H1 (cell line): ENCODE data around the gene GMPR2. TPM values are rescaled to one million over a fixed set of nuclear protein-coding genes. Genes with fewer than 3 reads are reported as not detected.
A peak's percentile ranks its signal among the peaks of the same experiment; 100 is the strongest.

Experiments
- CTCF ChIA-PET: fragments of 300-600 bp; sonication (Branson Sonifier 250); formaldehyde crosslinking; loops from one replicate; lab custom pipeline; 2021; ENCODE audit not compliant: partially characterized antibody; lab: Charles Lee
- POLR2A ChIA-PET: fragments of 300-600 bp; sonication (Branson Sonifier 250); formaldehyde crosslinking; loops from one replicate; lab custom pipeline; 2021; ENCODE audit warnings: inconsistent platforms; ENCODE audit not compliant: partially characterized antibody; lab: Charles Lee
- DNase-seq, 2 experiments: peaks; one replicate each; pipeline versions ENCODE4 v3.0.0 to v3.0.0-alpha.2; 2010 to 2022; ENCODE audit warnings: low spot score in 2 of 2, low read depth in 1 of 2, mixed read lengths in 1 of 2
- FAIRE-seq: peaks from 2 replicates; lab custom pipeline; 2011; peaks lifted over from hg19 to GRCh38; lab: Jason Lieb, UNC
- H2AFZ ChIP-seq: 2 replicates; pipeline ENCODE4 v1.8.1; 2012; ENCODE audit warnings: low read length, inconsistent platforms
- H2AK5ac ChIP-seq: 2 replicates; pipeline ENCODE4 v1.6.1; 2013; ENCODE audit warnings: low read depth, low read length
- H2BK120ac ChIP-seq: replicated peaks from 2 replicates; pipeline ENCODE3; 2013; ENCODE audit warnings: low read depth, low read length, inconsistent platforms
- H2BK12ac ChIP-seq: 2 replicates; pipeline ENCODE4 v1.6.1; 2013; ENCODE audit warnings: low read depth, low read length
- H2BK15ac ChIP-seq: 2 replicates; pipeline ENCODE4 v1.6.1; 2013; ENCODE audit warnings: low read length
- H2BK20ac ChIP-seq: 2 replicates; pipeline ENCODE4 v1.6.1; 2013; ENCODE audit warnings: low read length
- H2BK5ac ChIP-seq: 2 replicates; pipeline ENCODE4 v1.6.1; 2013; ENCODE audit warnings: low read depth, low read length
- H3K14ac ChIP-seq: 2 replicates; pipeline ENCODE4 v1.6.1; 2013; ENCODE audit warnings: inconsistent platforms; ENCODE audit not compliant: insufficient read length
- H3K18ac ChIP-seq: 2 replicates; pipeline ENCODE4 v1.6.1; 2013; ENCODE audit warnings: low read length; ENCODE audit errors: extremely low read depth
- H3K23ac ChIP-seq: 2 replicates; pipeline ENCODE4 v1.6.1; 2013; ENCODE audit warnings: inconsistent platforms; ENCODE audit not compliant: insufficient read length
- H3K23me2 ChIP-seq: 2 replicates; pipeline ENCODE4 v1.6.1; 2013; ENCODE audit warnings: low read depth, low read length
- H3K27ac ChIP-seq: 2 replicates; pipeline ENCODE4 v1.6.1; 2011; ENCODE audit warnings: low read depth, low read length, inconsistent platforms
- H3K27me3 ChIP-seq, 4 experiments: replicated peaks in 1 of 4; 1 replicate in 1 of 4; 2 replicates in 3 of 4; pipeline versions ENCODE4 v1.6.1 to v1.8.1; 2011 to 2013; ENCODE audit warnings: low read length in 3 of 4, mild to moderate bottlenecking in 3 of 4, inconsistent platforms in 2 of 4, mixed read lengths in 2 of 4, moderate library complexity in 1 of 4; ENCODE audit not compliant: control insufficient read depth in 3 of 4, insufficient read depth in 3 of 4; ENCODE audit errors: extremely low read depth in 1 of 4
- H3K36me3 ChIP-seq, 4 experiments: 2 replicates each; pipeline versions ENCODE4 v1.6.1 to v1.8.1; 2011 to 2013; ENCODE audit warnings: mild to moderate bottlenecking in 4 of 4, low read length in 3 of 4, moderate library complexity in 2 of 4, control low read depth in 1 of 4, inconsistent platforms in 1 of 4; ENCODE audit not compliant: insufficient read depth in 4 of 4, control insufficient read depth in 2 of 4
- H3K4ac ChIP-seq: replicated peaks from 2 replicates; pipeline ENCODE3; 2013; ENCODE audit warnings: low read length, low read depth, mixed read lengths, inconsistent platforms; ENCODE audit not compliant: insufficient read length
- H3K4me1 ChIP-seq, 4 experiments: replicated peaks in 1 of 4; 1 replicate in 1 of 4; 2 replicates in 3 of 4; pipeline versions ENCODE4 v1.6.1 to v1.8.1; 2011 to 2013; ENCODE audit warnings: low read length in 3 of 4, inconsistent platforms in 2 of 4, mixed read lengths in 1 of 4; ENCODE audit not compliant: insufficient read depth in 4 of 4, control insufficient read depth in 3 of 4
- H3K4me2 ChIP-seq, 2 experiments: 2 replicates each; pipeline versions ENCODE4 v1.6.1 to v1.8.1; 2011 to 2013; ENCODE audit warnings: low read depth in 2 of 2, low read length in 2 of 2, control low read depth in 1 of 2, inconsistent platforms in 1 of 2, mild to moderate bottlenecking in 1 of 2; ENCODE audit not compliant: insufficient read depth in 1 of 2
- H3K4me3 ChIP-seq, 4 experiments: fragments of 200-600, 300-600 bp in 1 of 4; sonication (generic), shearing (Covaris generic), sonication (Bioruptor Twin) in 1 of 4; 2 replicates each; pipeline versions ENCODE4 v1.5.1 to v1.8.1; 2011 to 2016; ENCODE audit warnings: low read length in 4 of 4, low read depth in 3 of 4, control low read depth in 2 of 4, inconsistent platforms in 2 of 4, mild to moderate bottlenecking in 2 of 4, mixed read lengths in 1 of 4, moderate library complexity in 1 of 4; ENCODE audit not compliant: insufficient read depth in 2 of 4; ENCODE audit errors: extremely low read depth in 1 of 4
- H3K56ac ChIP-seq: replicated peaks from 2 replicates; pipeline ENCODE3; 2013; ENCODE audit warnings: low read depth, mild to moderate bottlenecking, mixed read lengths, low read length, inconsistent platforms; ENCODE audit not compliant: insufficient read length
- H3K79me1 ChIP-seq: 2 replicates; pipeline ENCODE4 v1.6.1; 2013; ENCODE audit warnings: low read depth, low read length, control low read depth
- H3K79me2 ChIP-seq, 2 experiments: 2 replicates each; pipeline versions ENCODE4 v1.6.1 to v1.8.1; 2012 to 2013; ENCODE audit warnings: low read length in 2 of 2, mild to moderate bottlenecking in 2 of 2, inconsistent platforms in 1 of 2; ENCODE audit not compliant: insufficient read depth in 2 of 2, control insufficient read depth in 1 of 2
- H3K9ac ChIP-seq, 4 experiments: replicated peaks in 1 of 4; 1 replicate in 1 of 4; 2 replicates in 3 of 4; pipeline versions ENCODE4 v1.6.1 to v1.8.1; 2011 to 2013; ENCODE audit warnings: low read depth in 3 of 4, low read length in 3 of 4, control low read depth in 2 of 4, mild to moderate bottlenecking in 2 of 4, moderate library complexity in 2 of 4, inconsistent platforms in 1 of 4; ENCODE audit errors: extremely low read depth in 1 of 4
- H3K9me3 ChIP-seq, 2 experiments: 2 replicates each; pipeline versions ENCODE4 v1.6.1 to v1.8.1; 2012 to 2013; ENCODE audit warnings: mild to moderate bottlenecking in 2 of 2, moderate library complexity in 2 of 2, control low read depth in 1 of 2, inconsistent platforms in 1 of 2, low read depth in 1 of 2, low read length in 1 of 2, mixed read lengths in 1 of 2; ENCODE audit not compliant: insufficient read depth in 2 of 2
- H4K20me1 ChIP-seq, 2 experiments: replicated peaks in 1 of 2; 2 replicates each; pipeline versions ENCODE3 to v1.8.1; 2011 to 2013; ENCODE audit warnings: inconsistent platforms in 2 of 2, low read length in 2 of 2, mild to moderate bottlenecking in 1 of 2; ENCODE audit not compliant: insufficient read depth in 2 of 2, control insufficient read depth in 1 of 2
- H4K5ac ChIP-seq: 2 replicates; pipeline ENCODE4 v1.6.1; 2013; ENCODE audit warnings: low read length, low read depth, mixed read lengths, inconsistent platforms; ENCODE audit not compliant: insufficient read length
- H4K8ac ChIP-seq: 2 replicates; pipeline ENCODE4 v1.8.0; 2013; ENCODE audit warnings: mild to moderate bottlenecking, moderate library complexity, low read length, inconsistent platforms; ENCODE audit not compliant: insufficient read depth; ENCODE audit errors: extremely low read depth
- H4K91ac ChIP-seq: replicated peaks from 2 replicates; pipeline ENCODE3; 2013; ENCODE audit warnings: low read length, mixed read lengths, inconsistent platforms; ENCODE audit not compliant: insufficient read length
- JUND ChIP-seq: IDR thresholded peaks from 2 replicates; pipeline ENCODE4 v1.6.1; 2011; ENCODE audit warnings: mild to moderate bottlenecking, improper control_type of control experiment, low read length
- KDM4A ChIP-seq: IDR thresholded peaks from one replicate; pipeline ENCODE4 v1.7.1; 2012; ENCODE audit warnings: low read depth, mild to moderate bottlenecking, moderate library complexity, low read length, inconsistent platforms; ENCODE audit not compliant: severe bottlenecking
- WGBS, 2 experiments: shearing (Covaris generic) in 1 of 2; methylation state at CpG; one replicate each; pipeline versions ENCODE4 v1.1.6 to v1.1.7; 2013 to 2015; ENCODE audit warnings: low lambda C conversion rate in 2 of 2, mixed read lengths in 2 of 2, inconsistent platforms in 1 of 2, low coverage in 1 of 2, missing lambda C conversion rate in 1 of 2; ENCODE audit not compliant: insufficient replicate concordance in 2 of 2, insufficient coverage in 1 of 2, insufficient read length in 1 of 2; ENCODE audit errors: extremely low coverage in 1 of 2, missing lambda C conversion rate in 1 of 2; 5-methylcytosine and 5-hydroxymethylcytosine counted together
- polyA plus RNA-seq, 7 experiments: library from polyadenylated mRNA; depleted of rRNA in 3 of 7; stranded (reverse) in 5 of 7; unstranded in 2 of 7; fragments of >200 nt in 5 of 7; fragments of 200-250 nt in 2 of 7; gene quantifications; 1 replicate in 5 of 7; 2 replicates in 1 of 7; 4 replicates in 1 of 7; pipeline versions ENCODE4 v1.2.1 to v1.2.3, GENCODE V29; 2011 to 2013; ENCODE audit warnings: missing spikeins in 2 of 7, mixed read lengths in 2 of 7
- total RNA-seq: library from RNA; stranded (reverse); fragmentation: NEBNext Ultra II Directional; extraction: Animal tissue kit (Norgen Biotek cat#: 25700); gene quantifications from 2 replicates; pipeline ENCODE4 v1.2.1, GENCODE V29; 2021

Gene GMPR2
- total and polyA plus RNA-seq, 2 of the 8 experiments (the other 6 are each of a cell fraction or from before 2014, with no cell fraction given): 61.6 to 85.3 TPM

DNA sequence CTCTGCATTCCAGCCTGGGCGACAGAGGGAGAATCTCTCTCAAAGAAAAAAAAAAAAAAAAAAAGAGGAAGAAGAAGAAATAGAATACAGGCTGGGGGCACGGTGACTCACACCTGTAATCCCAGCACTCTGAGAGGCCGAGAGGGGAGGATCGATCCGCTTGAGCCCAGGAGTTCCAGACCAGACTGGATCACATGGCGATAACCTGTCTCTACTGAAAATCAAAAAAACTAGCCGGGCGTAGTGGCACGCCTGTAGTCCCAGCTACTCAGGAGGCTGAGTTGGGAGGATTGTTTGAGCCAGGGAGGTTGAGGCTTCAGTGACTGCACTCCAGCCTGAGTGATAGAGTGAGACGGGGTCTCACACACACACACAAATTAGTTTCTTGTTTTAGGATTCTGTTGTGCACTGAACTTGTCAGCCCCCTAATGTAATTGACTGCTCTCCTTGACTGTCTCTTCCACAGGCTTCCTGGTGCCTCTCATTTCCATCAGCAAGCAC is 10.7 kb downstream of the GMPR2 start:
- no peaks in the 10 kb centered on the region for H3K9me3 ChIP-seq
- peak overlapping the region; percentile 80 to 97 (median 92); a peak in 6 of 8 replicates for H3K4me3 ChIP-seq
- H2BK120ac ChIP-seq: no peak overlapping the region
- 92% methylated on average over 8 of the region's 10 CpGs; no CpG with 5 or more reads in 1 of the 2 experiments for WGBS, 2 experiments
- H3K27ac ChIP-seq: no peak overlapping the region
- peak overlapping the region; percentile 84 to 87 for H3K4me2 ChIP-seq
- peaks cover 8% of the 10 kb centered on the region; the same call in 1 of the 2 replicates for H3K23me2 ChIP-seq
- H3K4me1 ChIP-seq: peaks cover 0 to 5% (median 2%) of the 10 kb centered on the region in 4 experiments; a peak in 4 of 7 replicates
- no peaks in the 10 kb centered on the region; the same call in 1 of the 2 replicates for H3K79me1 ChIP-seq
- H2BK15ac ChIP-seq: 0 out of 2 replicates have a peak overlapping the region, but pooled peaks have one; percentile 2
- no peaks in the 10 kb centered on the region for H3K27me3 ChIP-seq
- peaks cover 11 to 25% (median 22%) of the 10 kb centered on the region in 4 experiments for H3K36me3 ChIP-seq
- H2AFZ ChIP-seq: no peak overlapping the region
- peak overlapping the region in 1 of 4 experiments; percentile 15; a peak in 2 of 7 replicates for H3K9ac ChIP-seq
- H3K4ac ChIP-seq: no peak overlapping the region
- FAIRE-seq (no peak), DNase-seq (no peak)
- no peak overlapping the region for H3K56ac ChIP-seq
- no peak overlapping the region for H2BK20ac ChIP-seq
- H2AK5ac ChIP-seq: no peak overlapping the region
- no peak overlapping the region for H3K18ac ChIP-seq
- no peak overlapping the region for H3K14ac ChIP-seq
- no peak for TF ChIP-seq KDM4A
- peak; percentile 39; the same call in 1 of the 2 replicates for TF ChIP-seq JUND
- H4K8ac ChIP-seq: no peak overlapping the region
- POLR2A ChIA-PET: interaction anchor here (0.6 to 3.7 kb wide), 20 partner anchors 9 to 192 kb away, joined by 3 to 50 read pairs (median 4); partner anchors contain the start of genes CIDEB, DHRS1, IRF9 and NOP9
- 0 out of 2 replicates have a peak overlapping the region, but pooled peaks have one; percentile 26 for H2BK5ac ChIP-seq
- CTCF ChIA-PET: interaction anchor here (0.6 to 9.4 kb wide), 31 partner anchors 10 to 240 kb away, joined by 3 to 163 read pairs (median 6); partner anchors contain the start of genes CIDEB, DHRS1, GMPR2 and IRF9
- no peak overlapping the region for H4K91ac ChIP-seq
- no peak overlapping the region for H3K23ac ChIP-seq
- peak overlapping the region; percentile 69; the same call in 1 of the 2 replicates for H2BK12ac ChIP-seq
- H3K79me2 ChIP-seq: no peaks in the 10 kb centered on the region; a peak in 2 of 4 replicates
- H4K20me1 ChIP-seq: peaks cover 3 to 10% of the 10 kb centered on the region in 2 experiments
- H4K5ac ChIP-seq: peak overlapping the region; percentile 21
